ENCODE measurements around the gene DCP1A. TPM values are rescaled to one million over a fixed set of nuclear protein-coding genes. Genes with fewer than 3 reads are reported as not detected.
"Not testable (repeated sequence)": the region's sequence is repeated elsewhere in the genome, so short reads cannot be mapped to it uniquely, and the experiment has no call there.

Gene DCP1A
- total RNA-seq, 1 donor from 2014 or later, result 33.8 TPM

DNA sequence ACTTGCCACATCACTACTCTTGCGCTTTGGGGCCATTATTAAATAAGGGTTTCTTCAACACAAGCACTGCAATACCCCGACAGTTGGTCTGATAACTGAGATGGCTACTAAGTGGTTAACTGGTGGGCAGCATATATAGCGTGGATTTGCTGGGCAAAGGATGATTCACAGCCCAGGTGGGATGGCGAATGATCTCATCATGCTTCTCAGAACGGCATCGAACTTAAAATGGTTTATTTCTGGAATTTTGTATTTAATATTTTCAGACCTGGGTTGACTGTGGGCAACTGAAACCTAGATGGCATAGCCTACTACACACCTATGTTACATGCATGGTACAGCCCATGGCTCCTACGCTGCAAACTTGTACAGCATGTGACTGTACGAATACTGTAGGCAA, 64.8 kb downstream of the DCP1A start:
- Mint-ChIP-seq H3K27me3 (no peaks in the 10 kb centered on the region), H3K36me3 (ENCODE audit: insufficient read depth) (peaks cover 5% of the 10 kb centered on the region), H3K4me3 (ENCODE audit: low read depth) (no peak overlapping the region), H3K27ac (no peak overlapping the region), H3K4me1 (ENCODE audit: low read depth) (no peaks in the 10 kb centered on the region), H3K9me3 (ENCODE audit: low read depth) (no peaks in the 10 kb centered on the region)
- TF ChIP-seq, protein P1, sequence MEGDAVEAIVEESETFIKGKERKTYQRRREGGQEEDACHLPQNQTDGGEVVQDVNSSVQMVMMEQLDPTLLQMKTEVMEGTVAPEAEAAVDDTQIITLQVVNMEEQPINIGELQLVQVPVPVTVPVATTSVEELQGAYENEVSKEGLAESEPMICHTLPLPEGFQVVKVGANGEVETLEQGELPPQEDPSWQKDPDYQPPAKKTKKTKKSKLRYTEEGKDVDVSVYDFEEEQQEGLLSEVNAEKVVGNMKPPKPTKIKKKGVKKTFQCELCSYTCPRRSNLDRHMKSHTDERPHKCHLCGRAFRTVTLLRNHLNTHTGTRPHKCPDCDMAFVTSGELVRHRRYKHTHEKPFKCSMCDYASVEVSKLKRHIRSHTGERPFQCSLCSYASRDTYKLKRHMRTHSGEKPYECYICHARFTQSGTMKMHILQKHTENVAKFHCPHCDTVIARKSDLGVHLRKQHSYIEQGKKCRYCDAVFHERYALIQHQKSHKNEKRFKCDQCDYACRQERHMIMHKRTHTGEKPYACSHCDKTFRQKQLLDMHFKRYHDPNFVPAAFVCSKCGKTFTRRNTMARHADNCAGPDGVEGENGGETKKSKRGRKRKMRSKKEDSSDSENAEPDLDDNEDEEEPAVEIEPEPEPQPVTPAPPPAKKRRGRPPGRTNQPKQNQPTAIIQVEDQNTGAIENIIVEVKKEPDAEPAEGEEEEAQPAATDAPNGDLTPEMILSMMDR (IDR thresholded peaks at IDR 0.05; ENCODE audit: unreplicated experiment), result no peak
- DNase-seq (ENCODE audit: low spot score, unreplicated experiment), result no peak

DNA sequence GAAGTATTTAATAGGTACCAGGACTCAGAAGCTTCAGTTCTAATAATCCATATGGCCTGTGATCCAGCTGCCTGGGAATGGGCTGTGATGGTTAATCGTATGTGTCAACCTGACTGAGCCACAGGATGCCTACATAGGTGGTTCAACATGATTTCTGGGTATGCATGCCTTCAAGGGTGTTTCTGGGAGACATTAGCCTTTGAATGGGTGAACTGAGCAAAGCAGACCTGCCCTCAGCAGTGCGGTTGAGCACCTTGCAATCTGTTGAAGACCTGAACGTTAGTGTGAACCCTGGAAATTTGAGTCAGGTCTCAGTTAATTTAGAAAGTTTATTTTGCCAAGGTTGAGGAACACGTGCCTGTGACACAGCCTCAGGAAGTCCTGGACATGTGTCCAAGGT, 68.7 kb downstream of the DCP1A start:
- no peak overlapping the region for H3K27ac Mint-ChIP-seq
- no peaks in the 10 kb centered on the region for H3K9me3 Mint-ChIP-seq (ENCODE audit: low read depth)
- DNase-seq (ENCODE audit: low spot score, unreplicated experiment), result no peak

DNA sequence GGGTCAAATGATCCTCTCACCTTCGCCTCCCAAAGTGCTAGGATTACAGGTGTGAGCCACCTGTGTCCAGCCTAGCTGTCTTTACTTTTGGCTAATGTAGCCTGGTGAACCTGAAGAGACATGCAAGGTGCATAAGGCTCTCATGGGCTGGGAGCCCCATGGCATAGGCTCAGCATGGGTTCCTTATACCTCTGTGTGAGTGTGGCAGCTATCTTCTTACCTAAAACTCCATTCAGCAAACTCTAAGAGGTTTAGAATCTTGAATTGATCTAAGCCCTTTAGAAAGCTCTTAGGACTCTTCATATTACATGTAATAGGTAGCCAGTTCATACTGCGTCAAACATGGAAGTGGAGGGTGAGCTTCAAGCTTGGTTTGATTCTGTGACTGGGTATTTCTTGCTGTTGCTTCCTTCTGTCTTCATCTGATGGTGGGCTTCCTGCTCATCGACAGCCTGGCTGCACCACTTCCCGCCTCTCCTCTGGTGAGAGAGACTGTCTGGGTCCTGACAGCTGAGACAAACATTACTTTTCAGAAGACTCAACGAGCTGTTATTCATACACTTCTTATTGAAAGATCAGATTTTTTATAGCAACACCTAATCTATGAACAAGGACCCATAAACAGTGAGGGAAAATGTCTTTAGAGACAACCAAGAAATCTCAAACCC, 72.3 kb downstream of the DCP1A start:
- Mint-ChIP-seq H3K4me3 (ENCODE audit: low read depth) (no peak overlapping the region), H3K9me3 (ENCODE audit: low read depth) (no peaks in the 10 kb centered on the region), H3K4me1 (ENCODE audit: low read depth) (peaks cover 9% of the 10 kb centered on the region), H3K27ac (peak overlapping the region; percentile 65), H3K27me3 (no peaks in the 10 kb centered on the region), H3K36me3 (ENCODE audit: insufficient read depth) (no peaks in the 10 kb centered on the region)
- TF ChIP-seq, protein P1 (IDR thresholded peaks at IDR 0.05; ENCODE audit: unreplicated experiment), result no peak
- DNase-seq (ENCODE audit: low spot score, unreplicated experiment), result no peak

More for the DNA sequence above, 68.7 kb downstream of the DCP1A start:
- H3K4me1 Mint-ChIP-seq (ENCODE audit: low read depth), result peaks cover 5% of the 10 kb centered on the region
- peaks cover 2% of the 10 kb centered on the region for H3K36me3 Mint-ChIP-seq (ENCODE audit: insufficient read depth)
- TF ChIP-seq, protein P1 (IDR thresholded peaks at IDR 0.05; ENCODE audit: unreplicated experiment), result no peak
- H3K27me3 Mint-ChIP-seq, result no peaks in the 10 kb centered on the region
- no peak overlapping the region for H3K4me3 Mint-ChIP-seq (ENCODE audit: low read depth)

DNA sequence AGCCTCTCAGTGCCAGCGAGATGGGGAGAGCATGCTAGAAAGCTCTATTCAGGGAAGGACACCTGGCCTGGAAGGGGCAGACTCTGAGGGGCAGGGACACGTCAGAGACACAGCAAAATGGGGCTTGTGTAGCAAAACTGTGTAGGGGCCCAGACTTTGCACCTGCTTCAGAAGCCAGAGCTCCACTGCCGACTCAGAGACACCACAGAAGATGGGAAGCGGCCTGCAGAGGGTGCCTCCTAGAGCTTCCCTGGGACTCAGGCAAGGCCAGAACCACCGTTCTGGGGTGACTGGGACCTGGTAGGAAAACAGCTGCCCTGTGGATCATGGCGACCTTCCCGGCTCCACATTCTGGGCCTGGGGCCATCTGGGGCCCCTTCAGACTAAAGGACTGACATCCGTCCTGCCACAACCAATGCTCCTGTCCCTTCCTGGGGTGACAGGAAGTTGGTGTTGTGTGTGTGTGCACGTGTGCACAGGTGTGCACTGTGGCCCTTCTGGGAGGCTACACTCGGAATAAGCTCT, 74.1 kb downstream of the DCP1A start:
- H3K27me3 Mint-ChIP-seq, result no peaks in the 10 kb centered on the region
- no peaks in the 10 kb centered on the region for H3K36me3 Mint-ChIP-seq (ENCODE audit: insufficient read depth)
- DNase-seq (ENCODE audit: low spot score, unreplicated experiment), result no peak
- TF ChIP-seq, protein P1 (IDR thresholded peaks at IDR 0.05; ENCODE audit: unreplicated experiment), result no peak
- H3K4me3 Mint-ChIP-seq (ENCODE audit: low read depth), result no peak overlapping the region
- H3K27ac Mint-ChIP-seq, result no peak overlapping the region
- peaks cover 14% of the 10 kb centered on the region for H3K4me1 Mint-ChIP-seq (ENCODE audit: low read depth)
- no peaks in the 10 kb centered on the region for H3K9me3 Mint-ChIP-seq (ENCODE audit: low read depth)

DNA sequence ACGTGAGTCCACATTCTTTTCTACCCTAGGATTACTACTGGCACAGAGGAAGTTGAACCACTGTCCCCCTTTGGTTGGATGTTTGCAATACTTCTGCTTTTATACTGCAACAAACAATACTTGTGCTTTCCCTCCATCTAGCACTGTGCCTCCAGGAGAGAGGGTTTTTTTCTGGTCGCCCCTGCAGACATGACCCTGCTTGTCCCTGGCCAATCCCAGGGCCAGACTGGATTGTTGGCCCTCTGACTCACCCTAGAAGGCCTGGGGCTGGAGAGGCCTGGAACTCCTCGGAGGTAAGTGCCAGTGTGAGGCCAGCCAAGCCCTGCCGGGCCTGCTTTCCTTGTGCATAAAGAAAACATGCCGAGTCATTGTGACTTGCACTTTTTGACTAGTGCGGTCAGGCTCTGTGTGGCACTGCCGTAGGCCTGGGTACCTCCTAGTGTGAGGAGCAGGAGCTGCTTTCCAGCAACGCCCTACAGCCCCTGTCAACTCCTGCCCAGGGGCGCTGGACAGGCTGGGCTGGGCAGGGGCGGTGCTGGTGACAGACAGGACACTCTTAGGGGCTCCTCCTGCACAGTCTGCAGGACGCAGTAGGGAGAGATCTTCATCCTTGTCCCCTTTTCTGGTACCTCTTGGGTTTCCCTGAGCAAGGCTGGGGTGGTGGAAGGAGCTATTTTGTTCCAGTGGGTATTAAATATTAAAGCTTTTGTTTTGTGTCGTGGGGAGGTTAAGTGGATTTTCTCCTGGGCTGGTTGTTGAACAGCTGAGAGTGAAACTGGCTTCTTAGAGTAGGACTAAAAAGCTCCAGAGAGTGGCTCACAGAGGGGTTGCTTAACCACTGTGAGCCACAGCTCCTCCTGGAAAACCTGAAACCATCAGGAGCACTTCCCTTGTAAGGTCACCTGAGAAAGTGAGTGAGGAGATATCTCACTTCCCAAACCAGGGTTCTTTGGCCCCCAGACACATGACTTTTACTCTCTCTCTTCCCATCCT, 77.2 kb downstream of the DCP1A start:
- DNase-seq (ENCODE audit: low spot score, unreplicated experiment), result peak; percentile 45
- no peaks in the 10 kb centered on the region for H3K36me3 Mint-ChIP-seq (ENCODE audit: insufficient read depth)
- no peak overlapping the region for H3K4me3 Mint-ChIP-seq (ENCODE audit: low read depth)
- no peaks in the 10 kb centered on the region for H3K27me3 Mint-ChIP-seq
- no peaks in the 10 kb centered on the region for H3K9me3 Mint-ChIP-seq (ENCODE audit: low read depth)
- H3K27ac Mint-ChIP-seq, result peak overlapping the region; percentile 96
- H3K4me1 Mint-ChIP-seq (ENCODE audit: low read depth), result peaks cover 10% of the 10 kb centered on the region
- TF ChIP-seq, protein P1 (IDR thresholded peaks at IDR 0.05; ENCODE audit: unreplicated experiment), result no peak

DNA sequence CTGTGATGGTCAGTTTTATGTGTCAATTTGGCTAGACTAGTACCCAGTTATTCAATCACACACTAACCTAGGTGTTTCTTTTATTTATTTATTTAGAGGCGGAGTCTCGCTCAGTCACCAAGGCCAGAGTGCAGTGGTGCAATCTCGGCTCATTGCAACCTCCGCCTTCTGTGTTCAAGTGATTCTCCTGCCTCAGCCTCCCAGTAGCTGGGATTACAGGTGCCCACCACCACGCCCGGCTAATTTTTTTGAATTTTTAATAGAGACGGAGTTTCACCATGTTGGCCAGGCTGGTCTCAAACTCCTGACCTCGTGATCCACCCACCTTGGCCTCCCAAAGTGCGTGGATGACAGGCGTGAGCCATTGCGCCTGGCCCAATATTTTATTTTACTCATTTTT, 78.2 kb downstream of the DCP1A start:
- H3K36me3 Mint-ChIP-seq (ENCODE audit: insufficient read depth); H3K4me1 Mint-ChIP-seq (ENCODE audit: low read depth); H3K9me3 Mint-ChIP-seq (ENCODE audit: low read depth); H3K27ac Mint-ChIP-seq; H3K27me3 Mint-ChIP-seq; H3K4me3 Mint-ChIP-seq (ENCODE audit: low read depth); DNase-seq (ENCODE audit: low spot score, unreplicated experiment): not testable (repeated sequence)

Measured in progenitor cell of endocrine pancreas (in vitro differentiated cells).